HG03196 (cell line): ENCODE results near the gene MYO3B.
"Not testable (repeated sequence)": the region's sequence is repeated elsewhere in the genome, so short reads cannot be mapped to it uniquely, and the experiment has no call there.

Experiments
- ATAC-seq: cut with Tn5 transposase; IDR thresholded peaks from one replicate; pipeline ENCODE4 v1.9.1; 2021; ENCODE audit not compliant: unreplicated experiment

MYO3B gene

DNA sequence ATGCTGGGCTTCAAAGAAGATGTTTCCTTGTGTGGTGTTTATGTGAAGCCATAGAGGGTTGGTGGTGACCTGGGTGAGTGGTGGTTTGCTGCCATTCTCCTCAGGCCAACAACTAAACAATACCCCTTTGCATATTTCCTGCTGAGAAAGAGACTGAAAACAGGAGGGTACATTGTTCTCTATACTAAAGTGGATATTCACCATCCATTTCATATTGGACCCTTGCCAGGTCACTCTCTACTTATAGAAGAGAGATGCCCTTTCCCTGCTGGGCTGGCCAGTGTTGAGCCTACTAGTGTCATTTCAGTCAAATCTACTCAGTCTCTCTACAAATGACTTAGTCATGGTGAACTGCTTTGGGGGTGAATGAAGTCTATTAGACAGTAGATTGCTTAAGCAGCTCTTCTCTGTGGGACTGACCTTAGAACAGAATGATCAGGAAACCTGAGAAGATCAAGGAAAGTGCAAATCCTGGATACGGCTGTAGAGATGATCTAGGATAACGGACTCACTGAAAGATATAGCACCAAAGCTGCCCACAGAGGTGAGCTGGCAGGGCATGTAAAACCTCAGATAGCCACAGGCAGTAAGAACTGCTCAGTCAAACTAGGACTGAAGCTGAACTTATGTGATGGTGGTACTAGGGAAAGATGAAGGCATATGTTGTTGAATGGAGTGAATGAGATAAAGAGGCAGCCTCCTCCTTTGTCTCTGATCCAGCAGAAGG lies 154.9 kb downstream of the MYO3B start:
- no peak for ATAC-seq

DNA sequence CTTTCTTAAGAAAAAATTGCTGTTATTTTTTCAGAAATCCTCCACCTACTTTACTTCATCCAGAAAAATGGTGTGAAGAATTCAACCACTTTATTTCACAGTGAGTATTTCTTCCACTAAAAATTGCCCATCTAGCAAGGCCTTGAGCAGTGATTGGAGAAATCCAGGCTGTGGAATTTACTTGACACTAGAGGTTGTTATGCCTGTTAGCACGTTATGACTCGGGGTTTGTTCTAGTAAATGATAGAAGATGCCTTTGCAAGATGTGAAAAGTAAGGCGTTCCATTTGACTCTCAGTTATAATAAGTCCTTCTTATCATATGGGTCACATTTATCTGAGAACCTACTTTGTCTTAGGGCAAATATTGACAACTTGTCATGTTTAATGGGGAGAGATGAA lies 157.4 kb downstream of the MYO3B start:
- no peak for ATAC-seq

DNA sequence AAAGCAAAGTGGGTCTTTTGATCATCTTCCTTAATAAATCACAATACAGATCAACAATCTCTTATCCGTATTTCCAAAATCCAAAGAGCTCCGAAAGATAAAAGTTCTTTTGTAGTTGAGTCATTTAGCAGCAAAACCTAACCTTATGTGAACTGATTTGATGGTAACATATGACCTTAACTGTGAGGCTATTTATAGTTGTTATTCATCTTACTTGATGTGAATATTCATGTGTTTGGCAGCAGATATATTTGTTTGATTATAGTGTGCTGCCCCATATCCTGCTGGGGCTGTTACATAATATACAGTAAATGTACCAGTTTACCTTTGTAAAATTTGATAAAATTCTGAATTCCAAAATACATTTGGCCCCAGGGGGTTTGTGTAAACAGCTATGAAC lies 158.5 kb downstream of the MYO3B start:
- ATAC-seq, result no peak

DNA sequence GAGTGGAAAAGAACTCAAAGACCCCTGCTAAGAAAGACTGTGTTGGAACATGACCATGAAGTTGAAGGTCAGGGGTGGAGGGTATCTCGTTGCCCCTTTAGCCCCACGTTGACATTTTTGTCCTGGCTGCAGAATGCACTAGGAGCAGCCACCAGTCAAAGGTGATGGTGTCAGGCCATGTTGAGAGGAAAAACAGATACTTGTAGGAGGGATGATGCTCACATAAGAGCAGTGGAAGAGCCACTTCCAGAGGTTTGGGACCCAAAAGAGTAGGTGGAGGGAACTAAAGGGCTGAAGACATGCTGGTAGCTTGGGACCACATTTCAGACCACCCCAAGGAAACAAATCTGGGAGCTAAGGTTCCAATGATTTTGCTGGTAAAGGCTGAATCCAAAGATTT lies 159.0 kb downstream of the MYO3B start:
- no peak for ATAC-seq

DNA sequence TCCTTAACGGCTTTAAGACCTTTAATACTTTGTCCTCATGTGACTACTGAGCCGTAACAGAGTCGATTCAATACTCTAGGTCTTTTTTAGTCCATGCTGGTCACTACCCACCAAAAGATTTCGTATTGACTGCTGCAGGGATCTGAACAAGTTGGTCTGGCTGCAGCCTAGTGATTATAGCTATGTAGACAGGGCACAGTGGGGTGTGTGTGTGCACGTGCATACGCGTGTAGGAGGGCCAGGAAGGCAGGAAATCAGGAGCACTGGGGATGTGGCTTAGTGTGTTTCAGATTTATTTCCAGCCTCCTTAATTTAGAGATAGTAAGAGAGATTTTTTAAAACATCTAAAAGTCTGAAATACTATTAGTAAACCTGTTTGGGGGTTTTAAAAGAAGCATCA lies 161.4 kb downstream of the MYO3B start:
- no peak for ATAC-seq

DNA sequence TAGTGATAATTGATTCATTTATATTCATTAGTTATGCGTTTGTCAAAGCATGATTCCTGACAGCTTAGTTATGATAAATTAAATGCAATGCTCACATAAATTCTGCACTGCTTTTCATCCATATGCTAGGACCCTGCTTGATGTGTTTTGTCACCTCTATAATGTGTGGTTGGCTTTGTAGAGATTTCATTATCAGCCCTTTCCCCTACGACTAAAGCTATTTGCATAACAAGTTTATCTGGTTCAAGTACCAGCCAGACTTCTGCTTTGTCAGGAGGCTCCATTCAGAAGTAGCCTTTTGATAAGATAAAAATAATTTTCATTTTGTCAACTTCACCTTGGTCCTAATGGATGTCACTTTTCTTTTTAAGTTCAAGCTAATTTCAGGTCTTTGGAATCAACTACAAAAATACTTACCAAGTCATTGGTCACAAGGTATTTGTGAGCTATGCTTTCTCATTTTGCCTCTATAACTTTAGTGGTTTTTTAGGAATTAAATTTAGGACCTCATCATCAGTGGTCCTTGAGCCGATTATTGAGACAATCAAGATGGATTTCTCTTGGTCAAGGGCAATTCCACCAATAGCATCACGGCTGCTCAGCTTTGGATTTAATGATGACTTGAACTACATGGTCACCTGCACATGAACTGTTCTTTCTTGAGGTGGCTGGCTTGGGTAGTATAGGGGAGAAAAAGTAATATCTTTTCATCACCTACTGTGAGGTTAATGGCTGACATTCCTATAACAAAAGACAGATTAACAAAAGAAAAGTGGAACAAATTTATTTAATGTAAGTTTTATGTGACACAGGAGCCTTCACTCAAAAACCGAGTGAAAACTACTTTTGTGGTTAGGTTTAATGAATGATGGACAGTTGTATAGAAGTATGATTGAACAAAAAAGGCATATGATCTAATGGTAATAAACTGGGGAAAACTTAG lies 162.1 kb downstream of the MYO3B start:
- ATAC-seq, result no peak

DNA sequence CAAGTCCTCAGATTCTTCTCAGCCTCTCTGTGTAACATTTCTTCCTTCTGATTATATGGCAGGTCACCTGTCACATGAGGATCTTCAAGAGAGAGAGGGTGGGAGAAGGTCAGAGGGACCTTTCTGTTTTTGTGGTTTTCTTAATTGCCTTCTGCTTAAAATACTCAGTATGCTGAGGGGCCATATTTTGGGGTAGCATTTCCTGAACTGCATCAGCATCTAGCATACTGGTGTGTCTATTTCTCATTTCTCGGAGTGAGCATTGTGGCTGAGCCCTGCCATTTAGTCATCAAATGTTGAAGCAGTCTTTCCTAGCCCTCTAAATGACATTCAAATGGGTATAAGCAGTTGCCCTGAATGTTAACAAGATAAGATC lies 162.7 kb downstream of the MYO3B start:
- no peak for ATAC-seq

DNA sequence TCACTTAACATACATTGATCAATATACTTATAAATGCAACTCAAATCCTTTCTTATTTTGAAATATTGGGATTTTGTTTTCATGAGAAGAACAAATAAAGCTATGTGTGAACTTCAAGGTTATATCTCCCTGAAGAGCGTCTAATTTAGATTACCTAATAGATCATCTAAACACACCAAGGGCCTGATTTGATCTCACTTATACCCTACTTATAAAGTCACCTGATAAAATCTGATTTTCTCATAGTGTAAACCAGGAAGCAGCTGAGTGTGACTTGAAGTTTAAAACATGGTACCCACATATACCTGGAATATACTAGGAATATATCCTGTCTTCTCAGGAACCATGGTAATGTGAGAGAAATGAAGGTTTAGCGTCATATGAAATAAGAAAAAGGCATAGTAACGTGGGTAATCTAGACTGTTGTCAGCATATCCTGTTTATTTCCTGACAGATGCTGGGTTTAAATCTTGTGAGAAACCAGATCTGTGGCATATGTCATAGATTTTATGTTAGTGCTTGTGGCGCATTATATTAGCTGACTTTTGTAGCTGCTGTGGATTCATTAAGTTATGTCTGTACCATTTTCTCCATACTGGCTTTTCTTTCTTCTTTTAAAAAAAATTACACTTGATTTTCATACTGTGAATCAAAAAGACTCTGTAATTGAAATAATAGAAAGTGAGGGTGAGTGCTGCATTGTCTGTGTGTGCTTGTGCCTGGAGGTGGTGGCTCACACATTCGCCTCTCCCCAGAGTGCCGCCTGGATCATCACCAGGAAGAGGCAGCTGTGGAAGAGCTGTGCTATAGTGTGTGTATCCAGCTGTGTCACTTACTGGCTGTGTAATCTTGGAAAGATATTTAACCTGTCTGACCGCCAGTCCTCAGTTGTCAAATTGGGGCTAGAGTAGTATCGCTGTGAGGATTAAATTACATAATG lies 164.0 kb downstream of the MYO3B start:
- no peak for ATAC-seq

DNA sequence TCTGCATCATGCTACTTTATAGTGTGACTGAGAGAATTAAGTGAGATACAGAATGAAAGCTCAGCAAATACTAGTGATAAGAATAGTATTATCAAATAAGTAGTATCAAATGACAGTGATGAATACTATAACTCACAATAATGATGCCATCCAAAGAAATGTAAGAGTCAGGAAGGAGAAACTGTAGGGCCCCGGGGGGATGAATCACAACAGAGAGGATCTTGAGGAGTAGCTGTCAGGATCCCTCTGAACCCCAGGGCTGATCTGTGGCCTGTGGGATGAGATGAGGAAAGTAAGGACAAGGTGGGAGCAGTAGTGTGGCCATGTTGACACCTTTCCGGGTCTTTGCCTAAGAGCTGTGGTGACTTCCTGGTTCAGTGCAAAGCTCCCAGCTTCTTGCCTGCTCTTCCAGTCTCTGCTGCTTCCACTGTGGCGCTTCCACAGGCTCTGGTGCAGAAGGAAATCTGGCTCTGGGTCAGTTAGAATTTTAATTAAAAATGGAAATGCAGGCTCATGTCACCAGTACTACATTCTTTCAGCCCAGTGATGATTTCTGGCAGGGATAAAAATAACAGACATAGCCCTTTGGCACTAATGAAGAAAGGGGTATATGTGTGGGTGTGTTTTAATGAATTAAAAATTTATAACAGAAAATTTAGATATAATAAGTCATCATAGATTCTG lies 166.9 kb downstream of the MYO3B start:
- ATAC-seq, result no peak

DNA sequence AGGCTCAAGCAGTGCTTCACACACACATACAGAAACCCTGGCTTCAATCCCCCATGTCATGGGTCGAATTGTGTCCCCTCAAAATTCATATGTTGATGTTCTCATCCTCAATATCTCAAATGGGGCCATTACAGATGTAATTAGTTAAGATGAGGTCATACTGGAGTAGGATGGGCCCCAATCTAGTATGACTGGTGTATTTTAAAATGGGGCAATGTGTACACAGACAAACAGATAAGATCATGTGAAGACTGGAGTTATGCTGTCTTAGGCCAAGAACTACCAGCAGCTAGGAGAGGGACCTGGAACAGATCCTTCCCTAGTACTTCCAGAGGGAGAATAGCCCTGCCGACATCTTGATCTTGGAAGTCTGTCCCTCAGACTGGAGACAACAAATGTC lies 167.7 kb downstream of the MYO3B start:
- no peak for ATAC-seq

DNA sequence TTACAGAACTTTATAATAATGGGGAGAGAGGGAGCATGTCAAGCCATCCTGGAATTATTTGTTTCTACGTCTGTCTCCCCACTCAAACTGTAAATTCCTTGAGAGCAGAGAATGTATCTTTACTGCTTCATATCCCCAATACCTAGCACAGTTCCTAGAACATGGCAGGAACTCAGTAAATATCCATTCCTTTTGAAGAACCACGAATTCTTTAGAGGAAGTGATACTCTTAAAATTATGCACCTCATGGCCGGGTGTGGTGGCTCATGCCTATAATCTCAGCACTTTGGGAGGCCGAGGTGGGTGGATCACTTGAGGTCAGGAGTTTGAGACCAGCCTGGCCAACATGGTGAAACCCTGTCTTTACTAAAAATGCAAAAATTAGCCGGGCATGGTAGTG lies 171.3 kb downstream of the MYO3B start:
- not testable (repeated sequence) for ATAC-seq

DNA sequence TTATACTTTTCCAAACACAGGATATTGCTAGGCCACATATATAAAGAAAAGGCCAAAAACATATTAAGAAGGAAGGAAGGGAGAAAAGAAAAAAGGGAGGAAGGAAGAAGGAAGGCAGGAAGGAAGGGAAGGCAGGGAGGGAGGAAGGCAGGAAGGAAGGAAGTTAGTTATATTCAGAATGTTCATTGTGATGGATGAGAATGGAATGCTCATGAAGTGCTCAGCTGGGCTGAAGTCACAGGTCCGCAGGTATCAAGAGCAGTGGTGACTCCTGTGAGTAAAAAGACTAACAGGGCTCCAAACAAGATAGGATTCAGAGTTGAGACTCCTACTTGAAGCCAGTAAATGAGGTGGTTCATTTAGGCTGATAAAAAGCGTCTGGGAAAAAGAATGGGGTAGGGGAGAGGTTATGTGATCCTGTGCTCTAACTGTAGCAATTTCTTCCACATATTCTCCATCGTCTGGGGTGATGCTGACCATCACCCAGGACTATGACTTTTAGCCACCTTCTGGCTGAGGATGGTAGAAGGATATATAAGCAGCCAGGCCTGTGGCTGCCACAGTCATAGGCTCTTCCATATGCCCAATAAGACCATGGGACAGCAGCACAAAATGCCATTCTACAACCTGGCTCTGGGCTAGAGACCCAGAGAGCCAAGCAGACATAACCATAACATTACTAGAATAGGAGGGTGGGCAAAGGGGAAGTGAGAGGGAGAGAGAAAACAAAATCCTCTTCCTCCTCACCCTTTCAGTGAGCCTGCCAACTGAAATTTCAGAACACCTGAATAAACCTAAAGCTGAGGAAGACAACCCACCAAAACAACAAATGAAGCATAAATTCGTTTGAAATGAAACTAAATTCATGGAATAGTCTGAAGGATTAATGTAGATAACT lies 173.2 kb downstream of the MYO3B start:
- no peak for ATAC-seq

DNA sequence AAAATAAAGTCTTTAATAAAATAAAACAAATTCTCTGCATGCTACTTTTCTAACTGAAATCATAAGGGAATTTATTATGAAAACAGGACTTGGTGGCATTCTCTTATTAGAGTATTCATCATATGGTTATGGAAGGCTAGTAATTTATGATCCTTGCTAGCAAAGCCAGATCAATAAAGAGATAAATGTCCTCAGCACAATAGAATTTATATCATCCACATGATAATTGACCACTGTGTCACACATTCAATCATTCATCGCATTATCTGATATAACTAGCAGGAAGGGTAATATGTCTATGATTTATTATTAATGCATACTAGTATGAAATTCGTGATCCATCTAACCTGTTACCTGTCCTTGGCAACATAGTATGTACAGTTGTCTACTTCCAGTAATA lies 175.8 kb downstream of the MYO3B start:
- ATAC-seq, result no peak

DNA sequence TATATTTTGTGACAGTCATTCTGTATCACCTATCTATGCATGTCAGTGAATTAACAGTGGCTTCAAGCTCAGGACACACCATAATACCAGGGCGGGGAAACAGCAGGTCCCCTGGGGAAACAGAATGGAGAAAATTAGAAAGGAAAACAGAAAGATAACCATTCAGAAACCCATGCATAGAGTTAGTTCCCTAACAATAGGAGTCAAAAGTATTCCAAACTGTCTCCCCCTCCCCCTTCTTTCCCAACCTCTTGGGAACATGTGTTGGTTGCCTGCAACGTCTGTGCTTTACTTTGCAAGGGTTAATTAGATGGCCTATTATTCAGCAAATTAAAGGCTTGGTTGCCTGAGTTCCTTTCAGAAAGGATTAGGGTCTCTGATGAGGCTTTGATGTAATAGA lies 176.4 kb downstream of the MYO3B start:
- no peak for ATAC-seq

DNA sequence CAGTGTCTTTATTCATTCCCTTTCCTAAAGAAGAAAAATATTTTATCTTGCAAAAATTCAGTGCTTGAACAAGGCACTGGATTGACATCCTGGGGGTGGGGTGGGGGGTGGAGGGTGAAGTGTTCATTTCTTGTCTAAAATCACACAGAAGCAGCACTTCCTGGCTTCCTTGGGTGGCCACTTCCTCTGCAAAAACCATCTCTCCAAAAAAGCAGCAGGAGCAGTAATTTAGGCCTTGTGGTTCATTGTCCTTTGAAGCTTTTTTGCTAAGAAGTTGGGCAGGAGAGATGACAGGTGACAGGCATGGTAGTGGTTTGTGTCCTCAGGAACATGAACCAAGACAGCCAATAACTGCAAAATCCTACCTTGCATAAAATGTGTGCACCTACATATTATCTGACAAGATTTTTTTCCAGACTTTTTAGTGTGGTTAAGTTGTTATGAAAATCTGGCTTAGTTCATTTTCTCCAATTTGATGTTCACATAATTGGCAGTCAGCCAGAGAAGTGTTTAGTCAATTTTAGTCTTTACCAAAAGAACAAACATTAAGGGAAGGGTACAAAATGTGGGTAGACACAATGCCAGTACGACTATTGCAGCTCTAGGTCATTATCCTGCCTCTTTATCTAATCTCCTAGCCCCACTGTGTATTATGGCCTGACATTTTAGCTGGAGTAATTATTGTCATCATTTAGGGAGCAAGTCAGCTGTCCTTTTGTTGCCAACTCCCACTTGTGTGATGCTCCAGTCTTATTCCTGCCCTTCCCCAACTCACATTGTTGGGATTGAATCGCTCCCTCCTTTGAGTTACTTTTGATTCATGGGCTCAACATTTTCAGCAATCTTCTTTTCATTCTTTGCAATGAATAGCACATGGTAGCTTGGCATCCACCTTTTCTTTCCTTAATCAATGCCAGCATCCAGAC lies 177.2 kb downstream of the MYO3B start:
- ATAC-seq, result no peak

DNA sequence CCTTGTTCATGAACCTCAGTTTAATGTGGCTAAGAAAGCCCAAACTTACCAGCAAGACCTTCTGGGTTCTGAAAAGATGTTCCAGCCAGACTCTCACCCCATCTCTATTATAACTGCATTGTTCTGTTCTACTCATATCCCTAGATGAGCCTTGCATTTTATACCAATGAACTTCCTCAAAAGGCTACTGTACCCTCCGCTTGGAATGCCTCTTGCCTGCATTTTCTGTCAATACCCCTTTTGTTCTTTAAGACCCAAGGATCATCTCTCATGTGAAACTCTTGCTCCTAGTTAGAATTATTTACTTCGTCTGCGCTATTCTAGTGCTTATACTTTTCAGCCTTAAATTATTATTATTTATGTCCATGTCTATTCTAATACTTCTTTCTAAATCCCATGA lies 181.5 kb downstream of the MYO3B start:
- ATAC-seq, result no peak

DNA sequence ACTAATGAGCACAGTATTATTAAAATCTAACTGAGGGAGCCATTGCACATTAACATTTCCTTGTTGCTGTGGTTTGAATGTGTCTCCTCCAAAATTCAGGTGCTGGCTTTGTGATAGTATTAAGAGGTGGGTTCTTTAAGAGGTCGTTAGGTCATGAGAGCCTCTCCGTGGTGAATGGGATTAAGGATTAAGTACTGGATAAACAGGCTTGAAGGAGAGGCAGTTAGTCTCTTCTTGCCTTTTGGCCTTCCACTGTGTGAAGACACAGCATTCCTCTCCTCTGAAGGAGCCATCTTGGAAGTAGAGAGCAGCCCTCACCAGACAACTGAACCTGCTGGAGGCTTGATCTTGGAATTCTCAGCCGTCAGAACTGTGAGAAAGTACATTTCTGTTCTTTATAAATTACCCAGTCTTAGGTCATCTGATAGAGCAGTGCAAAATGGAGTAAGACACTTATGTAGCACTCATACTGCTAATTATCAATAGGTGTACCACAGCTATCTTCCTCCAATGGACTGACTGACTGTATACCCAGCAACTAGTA lies 182.7 kb downstream of the MYO3B start:
- ATAC-seq, result no peak
